Measurements from ENCODE around the gene CWC15. TPM values are rescaled to one million over a fixed set of nuclear protein-coding genes. Genes with fewer than 3 reads are reported as not detected.

Gene CWC15
- total and polyA plus RNA-seq, 2 of the 13 experiments (the other 11 are each of a cell fraction or from before 2014, with no cell fraction given), result 27.6 to 61.2 TPM

- no peak for TF ChIP-seq ZNF646 (CRISPR knock-in tag; IDR thresholded peaks at IDR 0.05)
- TF ChIP-seq NFE2L2 (IDR thresholded peaks at IDR 0.05; ENCODE audit: low read length), result no peak
Observed at GRCh38 chr11:94924171-94924572, 49.2 kb downstream of the CWC15 start (continued).

DNA sequence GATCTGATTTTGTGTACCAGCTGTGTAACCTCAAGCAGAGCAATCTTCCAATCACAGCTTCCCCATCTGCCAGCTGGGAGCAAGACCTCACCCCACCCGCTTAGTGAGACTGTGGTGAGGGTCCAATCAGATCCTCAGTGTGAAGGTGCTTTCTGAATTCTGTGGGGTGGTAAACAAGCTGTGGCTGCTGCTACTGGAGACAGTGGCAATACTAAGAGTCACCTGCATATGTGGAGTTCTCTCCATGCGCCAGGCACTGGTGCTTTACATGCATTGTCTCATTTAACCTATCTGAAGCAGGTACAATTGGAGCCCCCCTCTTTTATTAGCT, 50.4 kb downstream of the CWC15 start:
- Histone ChIP-seq H3K27me3 (ENCODE audit: control insufficient read depth in 1 of 2, insufficient read depth in 2 of 2, low read length in 2 of 2) (no peaks in the 10 kb centered on the region; a peak in 2 of 5 replicates), H3K27ac (ENCODE audit: extremely low read length, insufficient read depth, low read length) (no peak overlapping the region), H3K4me2 (ENCODE audit: low read depth, low read length) (no peak overlapping the region), H3K4me3 (replicated peaks in 1 of 3; ENCODE audit: insufficient read depth in 1 of 3, low read depth in 2 of 3, low read length in 3 of 3) (no peak overlapping the region), H4K20me1 (ENCODE audit: insufficient read depth, low read length) (no peaks in the 10 kb centered on the region), H3K9me3 (ENCODE audit: low read length) (no peaks in the 10 kb centered on the region), H3K4me1 (ENCODE audit: insufficient read depth, low read length) (peaks cover 8% of the 10 kb centered on the region), H3K79me2 (ENCODE audit: insufficient read depth, low read length) (no peaks in the 10 kb centered on the region), H2AFZ (ENCODE audit: low read length) (no peak overlapping the region), H3K9ac (ENCODE audit: insufficient read depth, low read depth, low read length) (no peak overlapping the region), H3K36me3 (replicated peaks in 1 of 2; ENCODE audit: control insufficient read depth in 1 of 2, insufficient read depth in 2 of 2, low read length in 2 of 2) (no peaks in the 10 kb centered on the region)
- FAIRE-seq (no peak), DNase-seq (ENCODE audit: low spot score) (no peak), ATAC-seq (no peak)
- TF ChIP-seq KAT8 (CRISPR knock-in tag; IDR thresholded peaks at IDR 0.05) (no peak), HOXA7 (CRISPR knock-in tag; IDR thresholded peaks at IDR 0.05) (no peak), U2AF2 (IDR thresholded peaks at IDR 0.05; ENCODE audit: low read depth, low read length) (no peak), ATAD3A (CRISPR knock-in tag; IDR thresholded peaks at IDR 0.05) (no peak), ZNF205 (CRISPR knock-in tag; IDR thresholded peaks at IDR 0.05) (no peak)
- POLR2A ChIA-PET, result no interaction called here
- WGBS (ENCODE audit: low lambda C conversion rate), result 42% methylated on average over 2 of the region's 2 CpGs
- BruUV-seq (replicated peaks), result no TSS peak
- CTCF ChIA-PET (ENCODE audit: low intra/inter-chr PET ratio, low total read pairs), result no interaction called here
- in situ Hi-C loops (cut with HindIII; ENCODE audit: extremely low pct_ligation_motif_present, low pct_unique_long_range_greater_than_20kb), result no loop called here
- intact Hi-C loops (cut with micrococcal nuclease; ENCODE audit: unreplicated experiment), result no loop called here
